HG03354 (cell line): Measurements from ENCODE around the gene SIK3.
"Not testable (repeated sequence)": the region's sequence is repeated elsewhere in the genome, so short reads cannot be mapped to it uniquely, and the experiment has no call there.

Experiments
- ATAC-seq: cut with Tn5 transposase; IDR thresholded peaks from one replicate; pipeline ENCODE4 v1.9.1; 2021; ENCODE audit warnings: mild to moderate bottlenecking; ENCODE audit not compliant: unreplicated experiment, poor library complexity, severe bottlenecking

SIK3 gene

DNA sequence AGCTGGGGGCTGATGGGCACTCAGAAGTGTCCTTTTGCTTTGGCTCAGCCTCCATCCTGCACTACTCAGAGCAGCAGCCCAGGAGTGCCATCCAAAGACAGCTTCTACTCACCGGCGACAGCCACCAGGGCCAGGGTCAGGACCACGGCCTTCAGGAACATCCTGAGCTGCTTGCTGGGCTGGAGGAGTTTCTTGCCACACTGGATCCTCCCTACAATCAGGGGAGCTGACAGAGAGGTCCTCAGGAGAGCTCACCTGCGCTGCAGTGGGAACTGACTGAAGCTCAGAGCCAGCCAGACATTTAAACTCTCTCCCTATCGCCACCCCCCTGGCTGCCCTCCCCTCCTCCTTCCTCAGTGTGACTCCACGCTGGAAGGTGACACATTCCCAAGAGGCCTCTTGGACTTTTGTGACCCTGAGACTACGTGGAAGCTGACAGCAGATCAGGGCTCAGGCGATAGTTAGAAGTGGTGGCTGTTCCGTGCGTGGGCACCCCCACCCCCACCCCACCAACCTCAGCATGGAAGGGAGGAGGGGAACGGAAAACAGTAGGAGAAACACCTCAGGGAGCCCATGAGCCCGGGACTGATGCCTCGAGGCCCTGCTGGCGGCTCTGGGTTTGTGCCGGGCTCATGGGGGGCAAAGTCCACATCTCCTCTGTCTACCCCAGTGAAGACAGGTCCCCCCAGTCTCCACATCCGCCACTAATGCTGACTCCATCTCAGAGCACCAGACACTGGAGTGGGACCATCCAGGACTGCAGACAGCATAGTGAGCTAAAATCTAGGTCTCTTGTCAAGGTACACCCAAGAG is 275.0 kb downstream of the SIK3 start, which contains the start of gene APOA4:
APOA4 (minus strand) TSS at position 274 of the 813 bp plus-strand sequence; CDS start at position 161, 113 bp downstream.
- no peak for ATAC-seq

DNA sequence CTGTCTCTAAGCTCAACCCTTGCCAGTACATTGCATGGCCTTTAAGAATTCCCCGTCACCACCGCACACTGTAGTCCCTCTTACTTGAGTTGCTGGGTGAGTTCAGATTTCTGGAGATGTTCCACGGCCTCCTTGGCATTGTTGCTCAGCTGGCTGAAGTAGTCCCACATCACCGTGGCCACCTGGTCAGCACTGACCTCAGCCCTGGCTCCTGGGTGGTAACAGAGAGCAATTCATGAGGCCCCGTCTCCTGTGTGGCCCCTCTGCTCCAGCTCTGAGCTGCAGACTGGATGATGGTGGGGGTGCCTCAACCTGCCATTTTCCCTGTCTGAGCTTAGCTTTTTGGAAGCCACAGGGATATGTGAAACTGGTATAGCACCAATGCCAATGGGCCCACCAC is 275.7 kb downstream of the SIK3 start:
- ATAC-seq, result no peak

DNA sequence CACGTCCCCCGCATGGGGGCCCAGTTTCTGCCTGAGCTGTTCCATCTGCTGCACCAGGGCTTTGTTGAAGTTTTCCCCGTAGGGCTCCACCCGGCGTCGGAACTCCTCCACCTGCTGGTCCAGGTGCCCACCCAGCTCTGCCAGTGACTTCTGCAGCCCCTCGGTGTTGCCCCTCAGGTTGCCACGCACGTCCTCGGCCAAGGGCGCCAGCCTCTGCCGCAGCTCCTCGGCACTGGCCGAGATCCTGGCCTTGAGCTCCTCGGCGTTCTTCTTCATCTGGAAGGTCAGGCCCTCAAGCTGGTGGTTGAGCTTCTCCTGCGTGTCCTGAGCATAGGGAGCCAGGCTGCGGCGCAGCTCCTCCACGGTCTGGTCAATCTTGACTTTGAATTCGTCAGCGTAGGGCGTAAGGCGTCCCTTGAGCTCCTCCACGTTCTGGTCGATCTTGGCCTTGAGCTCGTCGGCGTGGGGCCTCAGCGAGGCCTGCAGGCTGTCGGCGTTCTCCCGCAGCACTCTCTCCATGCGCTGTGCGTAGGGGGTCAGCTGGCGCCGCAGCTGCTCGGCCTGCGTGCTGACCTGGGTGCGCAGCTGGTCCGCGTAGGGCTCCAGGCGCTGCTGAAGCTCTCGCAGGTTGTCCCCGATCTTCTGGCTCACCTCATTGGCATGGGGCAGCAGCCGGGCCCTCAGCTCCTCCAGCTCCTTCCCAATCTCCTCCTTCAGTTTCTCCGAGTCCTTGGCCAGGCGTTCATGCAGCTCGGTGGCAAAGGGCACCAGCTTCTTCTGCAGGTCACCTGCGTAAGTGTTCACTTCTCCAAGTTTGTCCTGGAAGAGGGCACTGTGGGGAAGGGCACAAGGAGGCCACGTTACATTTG is 276.9 kb downstream of the SIK3 start:
- ATAC-seq, result no peak

DNA sequence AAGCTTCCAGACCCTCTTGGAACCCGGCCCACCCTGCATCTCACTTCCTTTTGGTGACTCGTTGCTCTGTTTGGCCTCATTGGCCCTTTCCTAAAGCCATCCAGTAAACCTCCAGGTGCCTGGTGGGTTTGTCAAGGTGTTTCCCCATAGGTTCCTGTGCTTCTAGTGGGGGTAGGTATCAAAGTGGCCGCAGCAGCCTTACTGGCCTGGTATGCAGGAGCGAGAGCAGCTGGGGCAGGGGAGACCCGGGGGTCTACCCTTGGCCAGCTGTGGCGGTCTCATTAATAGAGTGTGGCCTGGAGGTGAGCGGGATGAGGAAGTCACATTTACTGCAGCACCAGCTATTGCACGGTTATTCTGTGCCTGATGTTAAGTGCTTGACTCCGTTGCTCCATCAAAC is 279.2 kb downstream of the SIK3 start:
- ATAC-seq, result no peak

DNA sequence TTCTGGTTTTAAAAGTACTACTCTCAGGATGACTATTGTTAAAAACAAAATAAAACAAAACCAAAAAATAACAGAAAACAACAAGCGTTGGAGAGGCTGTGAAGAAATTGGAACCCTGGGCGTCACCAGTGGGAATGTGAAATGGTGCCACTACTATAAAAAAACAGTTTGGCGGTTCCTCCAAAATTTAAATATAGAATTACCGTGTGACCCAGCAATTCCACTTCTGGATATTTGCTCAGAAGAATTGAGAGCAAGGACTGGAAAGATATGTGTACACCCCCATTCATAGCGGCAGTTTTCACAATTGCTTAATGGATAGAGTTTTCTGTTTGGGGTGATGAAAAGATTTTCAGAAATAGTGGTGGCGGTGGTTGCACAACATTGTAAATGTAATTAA is 283.7 kb downstream of the SIK3 start:
- no peak for ATAC-seq

DNA sequence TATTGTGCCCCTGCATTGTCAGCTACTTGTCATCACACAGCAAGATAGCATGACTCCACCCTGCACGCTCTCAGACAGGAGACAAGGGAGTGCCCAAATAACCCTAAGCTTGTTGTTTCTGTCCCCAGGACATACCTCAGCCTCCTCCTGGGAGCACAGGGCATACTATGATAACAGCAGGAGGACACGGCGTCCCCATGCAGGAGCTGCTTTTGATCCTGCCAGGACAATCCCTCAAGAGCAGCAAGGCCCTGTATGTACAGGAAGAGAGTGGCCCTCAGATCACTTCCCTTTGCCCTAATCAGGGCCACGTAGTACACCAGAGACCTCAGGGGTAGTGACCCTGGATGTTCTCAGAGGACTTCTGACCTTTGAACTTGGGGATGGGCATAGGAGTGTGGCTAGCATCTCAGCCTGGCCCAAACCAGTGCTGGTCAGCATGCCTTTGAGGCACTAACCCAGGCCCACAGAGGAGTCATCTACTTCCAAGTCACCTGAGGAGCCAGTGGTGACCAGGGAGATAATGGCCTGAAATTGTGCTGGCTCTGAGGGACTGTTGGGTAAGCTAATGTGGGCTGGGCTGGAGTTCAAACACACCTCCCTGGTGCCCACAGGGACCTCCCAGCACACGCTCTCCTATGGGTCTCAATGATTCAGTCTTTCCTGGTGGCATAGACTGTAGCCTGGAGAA is 284.3 kb downstream of the SIK3 start:
- ATAC-seq, result no peak

DNA sequence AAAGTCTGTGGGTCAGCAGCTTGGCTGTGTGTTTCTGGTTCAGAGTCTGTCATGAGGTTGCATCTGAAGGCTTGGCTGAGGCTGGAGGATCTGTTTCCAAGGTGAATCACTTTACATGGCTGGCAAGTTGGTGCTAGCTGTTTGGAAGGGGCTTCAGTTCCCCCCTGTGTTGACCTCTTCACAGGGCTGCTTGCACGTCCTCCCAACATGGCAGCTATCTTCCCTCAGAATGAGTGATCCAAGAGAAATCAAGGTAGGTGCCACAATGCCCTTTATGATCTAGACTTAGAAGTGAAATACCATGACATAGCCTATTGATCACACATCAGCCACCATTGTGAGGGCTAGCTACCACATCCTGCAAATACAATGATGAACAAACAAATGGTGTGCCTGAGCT is 285.1 kb downstream of the SIK3 start:
- no peak for ATAC-seq

DNA sequence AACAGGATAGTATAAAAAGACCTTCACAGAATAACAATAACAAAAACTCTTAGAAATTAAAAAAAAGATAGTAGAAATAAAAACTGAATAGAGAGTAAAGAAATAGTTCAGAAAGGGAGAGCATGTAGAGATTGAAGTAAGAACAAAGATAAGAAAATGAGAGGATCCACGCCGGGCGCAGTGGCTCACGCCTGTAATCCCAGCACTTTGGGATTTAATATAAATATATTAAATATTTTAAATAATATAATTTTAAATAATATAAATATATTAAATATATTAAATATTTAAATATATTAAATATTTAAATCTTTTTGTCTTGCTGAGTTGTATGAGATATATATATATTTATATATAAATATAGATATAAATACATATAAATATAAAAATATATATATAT is 286.1 kb downstream of the SIK3 start:
- ATAC-seq, result no peak

DNA sequence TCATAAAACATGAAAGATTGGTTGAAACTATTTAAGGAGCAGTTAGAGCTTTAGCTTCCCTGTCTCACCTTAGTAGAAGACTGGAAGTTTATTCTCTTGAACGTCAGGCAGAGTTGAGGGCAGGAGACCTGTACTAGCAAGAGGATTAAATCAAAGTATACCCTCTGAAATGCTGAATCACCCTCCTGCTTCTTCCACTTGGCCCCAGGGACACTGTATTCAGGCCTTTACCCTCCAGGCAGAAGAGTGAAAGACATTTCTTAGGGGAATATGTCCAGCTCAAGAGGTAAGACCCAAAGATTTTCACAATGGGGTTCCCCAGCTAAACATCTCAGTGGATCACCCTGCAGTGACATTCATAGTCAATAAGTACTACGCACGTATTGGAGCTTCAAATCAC is 287.0 kb downstream of the SIK3 start:
- ATAC-seq, result no peak

DNA sequence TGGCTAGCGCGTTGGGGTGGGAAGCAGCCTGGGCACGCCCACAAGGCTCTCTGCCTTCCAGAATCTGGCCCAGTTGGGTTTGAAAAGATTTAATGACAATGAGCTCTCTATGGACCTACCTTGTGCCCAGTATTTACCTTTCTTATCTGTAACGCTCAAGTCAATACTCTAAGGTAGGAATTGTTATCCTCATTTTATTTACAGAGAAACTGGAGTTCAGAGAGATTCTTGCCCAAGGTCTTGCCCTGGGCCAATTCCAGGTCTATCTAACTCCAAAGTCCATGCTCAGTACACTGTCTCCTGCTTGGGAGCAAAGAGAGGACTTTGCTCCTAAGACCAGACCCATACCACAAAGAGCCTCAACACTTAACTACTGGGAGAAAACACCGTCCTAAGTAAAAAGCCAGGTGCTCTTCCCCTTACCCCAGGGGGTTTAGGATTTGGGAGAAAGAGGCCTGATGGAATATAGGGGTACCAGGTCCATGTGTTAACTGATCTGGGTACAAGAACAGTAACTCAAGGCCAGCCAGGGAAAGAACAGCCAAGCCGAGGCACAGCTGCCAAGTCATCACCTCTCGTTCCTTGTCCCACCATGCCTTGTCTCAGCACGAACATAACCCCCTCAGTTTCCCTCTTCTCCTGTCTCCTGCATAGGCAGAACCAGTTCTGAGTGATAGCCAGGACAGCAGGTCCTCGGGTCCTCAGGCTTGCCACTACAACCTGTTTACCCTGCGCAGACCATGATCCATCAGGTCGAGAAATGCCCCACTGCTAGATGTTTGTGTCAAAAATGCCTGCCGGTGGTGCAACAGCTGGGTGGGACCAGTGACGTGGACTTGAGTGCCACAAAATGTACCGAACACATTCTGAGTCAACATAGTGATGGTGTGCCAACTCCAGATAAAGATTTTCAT is 289.7 kb downstream of the SIK3 start:
- no peak for ATAC-seq

DNA sequence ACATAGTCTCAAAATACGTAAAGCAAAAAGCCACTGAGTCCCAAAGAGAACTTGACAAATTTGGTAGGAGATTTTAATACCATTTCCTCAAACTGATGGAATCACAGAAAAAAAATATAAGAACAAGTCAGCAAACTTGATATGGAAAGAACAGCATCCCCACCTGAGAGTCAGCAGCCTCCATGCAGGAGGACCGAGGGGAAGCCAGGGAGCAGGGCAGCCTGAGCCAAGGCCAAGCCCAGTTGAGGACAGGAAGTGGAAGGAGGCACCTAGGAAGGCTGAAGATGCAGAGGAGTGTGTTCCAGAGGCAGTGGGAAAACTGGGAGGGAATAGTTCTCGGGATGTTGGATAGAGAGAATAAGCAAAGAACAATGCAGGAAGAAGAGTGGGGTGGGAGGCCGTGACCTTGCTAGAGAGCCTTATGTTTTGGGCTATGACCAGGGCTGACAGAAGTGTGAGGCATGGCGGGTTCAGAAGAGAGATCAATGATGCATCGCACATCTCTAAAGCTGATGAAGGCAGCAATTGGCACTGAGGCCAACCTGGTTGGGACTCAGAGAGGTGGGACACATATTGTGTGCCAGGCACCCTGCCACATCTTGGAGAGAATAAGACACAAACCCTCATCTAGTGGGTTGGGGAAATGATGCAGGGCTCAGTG is 290.5 kb downstream of the SIK3 start:
- no peak for ATAC-seq

DNA sequence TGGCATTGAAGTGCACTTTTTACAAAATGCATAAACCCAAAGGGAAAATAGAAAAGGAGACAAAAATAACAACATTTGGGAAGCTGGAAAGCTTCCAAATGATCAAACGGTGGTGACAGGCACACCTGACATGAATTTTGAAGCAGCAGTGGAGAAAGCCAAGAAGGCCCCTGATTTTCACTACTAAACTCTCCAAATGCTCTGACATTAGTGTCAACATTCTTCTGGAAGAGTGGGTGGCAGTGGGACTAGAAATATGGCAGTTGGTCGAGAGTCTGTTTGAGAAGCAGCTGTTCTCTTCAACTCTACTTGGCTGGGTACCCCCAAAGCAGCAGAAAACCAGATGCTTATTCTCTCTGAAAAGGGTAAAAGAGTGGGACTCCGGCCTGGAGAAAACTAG is 294.2 kb downstream of the SIK3 start:
- ATAC-seq, result no peak

DNA sequence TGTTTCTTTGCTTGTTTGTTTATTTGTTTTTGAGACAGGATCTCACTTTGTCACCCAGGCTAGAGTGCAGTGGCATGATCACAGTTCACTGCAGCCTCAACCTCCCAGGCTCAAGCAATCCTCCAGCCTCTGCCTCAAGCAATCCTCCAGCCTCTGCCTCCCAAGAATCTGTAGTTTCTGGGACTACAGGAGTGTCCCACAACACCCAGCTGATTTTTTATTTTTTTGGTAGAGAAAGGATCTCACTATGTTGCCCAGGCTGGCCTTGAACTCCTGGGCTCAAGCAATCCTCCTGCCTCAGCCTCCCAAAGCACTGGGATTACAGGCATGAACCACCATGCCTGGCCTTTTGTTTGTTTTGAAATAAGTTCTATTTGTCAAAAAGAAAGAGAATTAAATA is 296.6 kb downstream of the SIK3 start:
- not testable (repeated sequence) for ATAC-seq

DNA sequence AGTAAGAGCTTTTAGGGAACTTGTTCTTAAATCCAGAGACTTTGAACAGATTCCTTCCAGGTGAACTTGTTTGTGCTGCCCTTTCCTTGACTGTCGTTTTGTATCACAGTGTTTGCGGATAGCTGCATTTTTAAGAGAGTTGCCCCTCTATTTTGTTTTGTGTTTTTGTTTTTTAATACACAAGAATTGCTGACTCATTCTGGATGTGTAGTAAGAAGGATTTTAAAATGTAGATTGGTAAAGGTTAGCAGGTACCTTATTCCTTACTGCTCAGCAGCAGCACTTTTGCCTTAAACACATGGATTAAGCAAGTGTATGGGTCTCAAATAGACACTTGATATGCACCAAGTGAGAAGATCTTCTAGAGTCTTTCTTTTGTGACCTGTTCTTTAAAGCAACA is 297.6 kb downstream of the SIK3 start:
- no peak for ATAC-seq

DNA sequence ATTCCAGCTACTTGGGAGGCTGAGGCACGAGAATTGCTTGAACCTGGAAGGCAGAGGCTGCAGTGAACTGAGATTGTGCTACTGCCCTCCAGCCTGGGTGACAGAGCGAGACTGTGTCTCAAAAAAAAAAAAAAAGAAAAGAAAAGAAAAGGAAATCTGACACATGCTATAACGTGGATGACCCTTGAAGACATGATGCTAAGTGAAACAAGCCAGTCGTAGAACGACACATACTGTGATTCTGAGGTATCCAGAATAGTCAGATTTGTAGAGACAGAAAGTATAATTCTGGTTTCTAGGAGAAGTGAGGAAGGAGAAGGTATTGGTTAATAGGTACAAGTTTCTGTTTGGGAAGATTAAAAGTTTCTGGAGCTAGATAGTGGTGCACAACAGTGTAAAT is 299.9 kb downstream of the SIK3 start:
- no peak for ATAC-seq

DNA sequence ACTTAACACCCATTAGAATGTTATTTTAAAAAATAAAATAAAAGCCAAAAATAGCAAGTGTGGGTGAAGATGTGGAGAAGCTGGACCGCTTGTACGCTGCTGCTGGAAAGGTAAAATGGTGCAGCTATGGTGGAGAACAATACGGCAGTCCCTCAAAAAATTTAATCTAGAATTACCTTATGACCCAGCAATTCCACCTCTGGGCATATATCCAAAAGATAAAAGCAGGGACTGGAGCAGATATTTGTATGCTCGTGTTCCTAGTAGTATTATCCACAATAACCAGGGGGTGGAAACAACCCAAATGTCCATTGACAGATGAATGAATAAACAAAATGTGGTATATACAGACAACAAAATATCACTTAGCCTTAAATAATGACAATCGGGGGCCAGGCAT is 300.4 kb downstream of the SIK3 start:
- ATAC-seq, result no peak

DNA sequence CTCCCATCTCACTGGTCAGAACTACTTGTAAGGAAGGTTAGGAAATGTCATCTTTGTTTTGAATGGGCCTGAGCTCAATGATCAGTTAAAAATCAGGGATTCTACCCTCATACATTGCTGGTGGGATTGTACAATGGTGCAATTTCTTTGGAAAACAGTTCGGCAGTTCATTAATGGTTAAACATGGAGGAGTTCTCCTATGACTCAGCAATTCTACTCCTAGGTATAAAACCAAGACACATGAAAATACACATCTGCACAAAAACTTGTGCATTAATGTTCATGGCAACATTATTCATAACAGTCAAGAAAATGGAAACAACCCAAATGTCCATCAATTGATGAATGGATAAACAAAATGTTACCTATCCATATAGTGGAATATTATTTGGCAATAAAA is 301.7 kb downstream of the SIK3 start:
- ATAC-seq, result no peak

DNA sequence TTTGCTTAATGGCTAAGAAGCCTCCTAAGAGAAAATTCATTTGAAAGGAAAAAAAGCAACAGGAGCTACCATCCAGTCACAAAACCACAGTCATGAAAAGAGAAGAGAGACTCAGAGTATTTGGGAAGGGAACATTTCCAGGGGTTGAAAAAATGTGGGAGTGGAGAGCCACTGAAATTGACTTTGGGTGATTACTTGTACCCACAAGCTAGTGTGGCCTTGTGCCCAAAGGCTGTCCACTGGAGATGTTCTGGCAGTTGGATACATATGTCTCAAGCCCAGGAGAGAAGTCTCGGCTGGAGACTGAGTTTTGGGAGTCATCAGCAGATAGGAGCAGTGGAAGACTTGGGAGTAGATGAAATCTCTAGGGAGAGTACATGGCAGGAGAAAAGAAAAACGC is 303.4 kb downstream of the SIK3 start:
- ATAC-seq, result no peak

DNA sequence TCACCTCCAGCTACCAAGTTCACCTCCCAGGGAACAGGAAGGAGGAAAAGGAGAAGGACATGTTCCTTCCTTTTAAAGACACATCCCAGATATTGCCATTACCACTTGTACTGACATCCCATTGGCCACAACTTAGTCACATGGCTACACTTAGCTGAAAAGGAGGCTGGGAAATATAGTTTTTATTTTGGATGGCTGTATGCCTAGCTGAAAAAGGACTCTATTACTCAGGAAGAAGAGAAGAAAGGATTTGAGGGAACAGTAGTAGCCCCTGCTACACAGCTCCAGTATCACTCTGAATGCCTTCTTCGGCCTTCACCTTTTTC is 304.5 kb downstream of the SIK3 start:
- no peak for ATAC-seq
